Measurements from ENCODE around the gene WASF2.
A peak's percentile ranks its signal among the peaks of the same experiment; 100 is the strongest.

Gene WASF2

DNA sequence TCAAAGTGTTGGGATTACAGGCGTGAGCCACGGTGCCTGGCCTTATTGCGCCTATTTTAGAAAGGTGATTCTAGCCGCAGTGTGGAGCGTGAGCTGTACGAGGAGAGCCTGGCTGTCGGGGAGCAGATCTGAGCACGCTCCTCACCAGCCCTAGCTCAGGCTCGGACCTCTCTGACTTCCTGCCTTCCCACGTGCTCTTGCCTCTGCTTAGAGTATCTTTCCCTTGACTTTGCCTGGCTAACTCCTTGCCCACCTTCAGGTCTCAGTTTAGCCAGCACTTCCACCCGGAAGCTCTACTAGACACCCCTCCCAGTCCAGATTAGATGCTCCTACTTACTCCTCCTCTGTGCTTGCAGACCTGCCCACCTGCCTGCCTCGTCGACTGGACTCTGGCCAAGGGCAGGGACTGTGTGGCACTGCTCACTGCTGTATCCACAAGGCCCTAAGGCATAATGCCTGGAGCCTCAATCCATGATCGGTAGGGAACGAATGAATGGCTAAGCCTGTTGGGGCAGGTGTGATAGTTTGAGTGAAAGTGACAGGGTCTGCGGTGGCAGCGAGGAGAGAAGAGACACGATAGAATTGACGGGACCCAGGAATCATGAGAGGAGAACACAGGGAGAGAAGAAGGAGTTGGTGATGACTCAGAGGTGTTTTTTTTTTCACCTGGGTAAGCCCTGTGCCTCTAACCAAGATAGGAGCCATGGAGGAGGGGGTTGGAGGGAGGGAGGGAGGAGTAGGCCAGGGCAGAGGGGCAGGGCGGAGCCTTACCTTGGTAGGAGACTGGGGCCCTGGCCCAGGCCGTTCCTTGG, 28.1 kb upstream of the WASF2 start:
- H3K9me3 ChIP-seq (ENCODE audit: low read depth, low read length) = no peaks in the 10 kb centered on the region
- TF ChIP-seq EZH2 (IDR thresholded peaks at IDR 0.05) (no peak), FOXP2 (optimal IDR thresholded peaks at IDR 0.05; ENCODE audit: control extremely low read depth, extremely low read length, insufficient read depth) (no peak), POLR2AphosphoS5 (IDR thresholded peaks at IDR 0.05; ENCODE audit: borderline replicate concordance, low read depth, low read length) (no peak)
- H3K27ac ChIP-seq = no peak overlapping the region
- H3K9ac ChIP-seq (ENCODE audit: insufficient read length) = no peak overlapping the region
- no peaks in the 10 kb centered on the region for H3K36me3 ChIP-seq (ENCODE audit: insufficient read depth, low read length)
- DNase-seq (ENCODE audit: low read depth, low spot score) = no peak
- H3K4me3 ChIP-seq = no peak overlapping the region

DNA sequence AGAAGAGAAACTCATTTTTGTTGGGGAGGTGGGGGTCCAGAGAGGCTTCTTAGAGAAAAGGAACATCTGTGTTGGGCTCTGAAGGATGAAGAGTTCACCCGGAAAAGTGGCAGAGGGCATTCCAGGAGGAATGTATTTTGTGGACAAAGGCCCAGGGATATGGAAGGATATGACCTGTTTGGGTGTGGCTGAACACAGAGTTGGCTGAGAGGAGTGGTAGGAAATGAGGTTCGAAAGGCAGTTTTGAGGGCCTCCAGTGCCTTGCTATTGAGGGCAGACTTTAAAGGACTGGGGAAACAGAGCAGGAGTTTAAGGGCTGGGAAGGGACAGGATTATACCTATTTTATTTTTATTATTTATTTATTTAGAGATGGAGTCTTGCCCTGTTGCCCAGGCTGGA, 27.3 kb upstream of the WASF2 start:
- Histone ChIP-seq H3K36me3 (ENCODE audit: insufficient read depth, low read length) (no peaks in the 10 kb centered on the region), H3K9me3 (ENCODE audit: low read depth, low read length) (no peaks in the 10 kb centered on the region), H3K27ac (no peak overlapping the region), H3K4me3 (no peak overlapping the region), H3K9ac (ENCODE audit: insufficient read length) (no peak overlapping the region)
- TF ChIP-seq POLR2AphosphoS5 (IDR thresholded peaks at IDR 0.05; ENCODE audit: borderline replicate concordance, low read depth, low read length) (no peak), EZH2 (IDR thresholded peaks at IDR 0.05) (no peak), FOXP2 (optimal IDR thresholded peaks at IDR 0.05; ENCODE audit: control extremely low read depth, extremely low read length, insufficient read depth) (no peak)
- no peak for DNase-seq (ENCODE audit: low read depth, low spot score)

DNA sequence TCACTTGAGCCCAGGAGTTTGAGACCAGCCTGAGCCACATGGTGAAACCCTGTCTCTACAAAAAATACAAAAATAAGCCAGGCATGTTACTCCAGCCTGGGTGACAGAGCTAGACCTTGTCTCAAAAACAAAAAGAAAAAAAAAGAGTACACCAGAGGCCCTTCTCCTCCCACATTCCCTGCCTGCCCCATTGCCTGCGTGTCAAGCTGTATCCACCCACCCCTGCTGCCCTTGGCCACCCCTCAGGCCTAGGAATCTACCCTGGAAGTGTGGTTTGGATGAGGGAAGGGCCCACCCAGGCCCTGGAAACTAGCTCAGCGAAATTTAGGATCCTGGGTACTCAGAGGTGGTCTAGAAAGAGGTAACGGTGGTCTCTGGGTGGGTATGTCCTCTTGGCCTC, 25.7 kb upstream of the WASF2 start:
- TF ChIP-seq EZH2 (IDR thresholded peaks at IDR 0.05) = no peak
- TF ChIP-seq POLR2AphosphoS5 (IDR thresholded peaks at IDR 0.05; ENCODE audit: borderline replicate concordance, low read depth, low read length) = no peak
- TF ChIP-seq FOXP2 (optimal IDR thresholded peaks at IDR 0.05; ENCODE audit: control extremely low read depth, extremely low read length, insufficient read depth) = no peak
- DNase-seq (ENCODE audit: low read depth, low spot score) = no peak
- Histone ChIP-seq H3K36me3 (ENCODE audit: insufficient read depth, low read length) (no peaks in the 10 kb centered on the region), H3K9ac (ENCODE audit: insufficient read length) (no peak overlapping the region), H3K9me3 (ENCODE audit: low read depth, low read length) (no peaks in the 10 kb centered on the region), H3K27ac (peak overlapping the region; percentile 54; the same call in 1 of the 2 replicates), H3K4me3 (no peak overlapping the region)

DNA sequence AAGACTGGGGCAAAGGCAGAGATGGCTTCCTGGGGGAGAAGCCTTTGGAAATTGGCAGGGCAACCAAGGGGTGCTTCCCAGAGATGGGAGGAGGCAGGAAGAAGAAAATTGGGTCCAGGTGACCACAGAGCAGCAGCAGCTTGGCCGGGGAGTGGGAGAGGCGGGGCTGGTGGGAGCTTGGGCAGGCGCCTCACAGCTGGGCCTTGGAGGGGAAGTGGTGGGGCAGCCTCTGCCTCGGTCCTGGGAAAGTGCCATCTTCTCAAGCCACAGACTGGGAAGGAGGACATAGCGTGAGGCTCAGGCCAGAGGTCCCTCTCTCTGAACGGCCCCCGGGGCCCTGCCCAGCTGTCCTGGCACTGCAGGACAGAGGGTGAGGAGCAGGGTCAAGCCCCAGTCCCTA, 24.0 kb upstream of the WASF2 start:
- Histone ChIP-seq H3K27ac (no peak overlapping the region), H3K9me3 (ENCODE audit: low read depth, low read length) (no peaks in the 10 kb centered on the region), H3K9ac (ENCODE audit: insufficient read length) (no peak overlapping the region), H3K36me3 (ENCODE audit: insufficient read depth, low read length) (no peaks in the 10 kb centered on the region), H3K4me3 (no peak overlapping the region)
- no peak for DNase-seq (ENCODE audit: low read depth, low spot score)
- no peak for TF ChIP-seq EZH2 (IDR thresholded peaks at IDR 0.05)

DNA sequence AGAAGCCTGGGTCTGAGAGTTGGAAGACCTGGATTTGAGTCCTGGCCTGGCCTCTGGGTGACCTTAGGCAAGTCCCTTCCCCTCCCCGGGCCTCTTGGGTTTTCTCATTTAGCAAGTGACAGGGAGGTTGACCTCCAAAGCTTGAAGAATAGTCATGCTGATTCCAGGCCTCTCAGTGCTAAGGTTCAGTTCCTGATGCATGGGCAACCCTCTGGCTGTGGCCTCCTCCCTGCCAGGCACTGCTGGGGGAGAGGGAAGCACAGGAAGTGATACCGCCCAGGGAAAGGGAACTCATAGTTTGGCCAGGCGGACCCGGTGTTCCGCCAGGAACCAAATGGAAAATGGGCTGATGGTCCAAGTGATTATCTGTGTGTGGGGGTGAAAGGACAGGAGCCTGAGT, 23.6 kb upstream of the WASF2 start:
- Histone ChIP-seq H3K9me3 (ENCODE audit: low read depth, low read length) (no peaks in the 10 kb centered on the region), H3K36me3 (ENCODE audit: insufficient read depth, low read length) (no peaks in the 10 kb centered on the region), H3K9ac (ENCODE audit: insufficient read length) (no peak overlapping the region), H3K27ac (no peak overlapping the region), H3K4me3 (no peak overlapping the region)
- no peak for TF ChIP-seq POLR2AphosphoS5 (IDR thresholded peaks at IDR 0.05; ENCODE audit: borderline replicate concordance, low read depth, low read length)
- no peak for TF ChIP-seq FOXP2 (optimal IDR thresholded peaks at IDR 0.05; ENCODE audit: control extremely low read depth, extremely low read length, insufficient read depth)
- TF ChIP-seq EZH2 (IDR thresholded peaks at IDR 0.05) = no peak
- no peak for DNase-seq (ENCODE audit: low read depth, low spot score)

DNA sequence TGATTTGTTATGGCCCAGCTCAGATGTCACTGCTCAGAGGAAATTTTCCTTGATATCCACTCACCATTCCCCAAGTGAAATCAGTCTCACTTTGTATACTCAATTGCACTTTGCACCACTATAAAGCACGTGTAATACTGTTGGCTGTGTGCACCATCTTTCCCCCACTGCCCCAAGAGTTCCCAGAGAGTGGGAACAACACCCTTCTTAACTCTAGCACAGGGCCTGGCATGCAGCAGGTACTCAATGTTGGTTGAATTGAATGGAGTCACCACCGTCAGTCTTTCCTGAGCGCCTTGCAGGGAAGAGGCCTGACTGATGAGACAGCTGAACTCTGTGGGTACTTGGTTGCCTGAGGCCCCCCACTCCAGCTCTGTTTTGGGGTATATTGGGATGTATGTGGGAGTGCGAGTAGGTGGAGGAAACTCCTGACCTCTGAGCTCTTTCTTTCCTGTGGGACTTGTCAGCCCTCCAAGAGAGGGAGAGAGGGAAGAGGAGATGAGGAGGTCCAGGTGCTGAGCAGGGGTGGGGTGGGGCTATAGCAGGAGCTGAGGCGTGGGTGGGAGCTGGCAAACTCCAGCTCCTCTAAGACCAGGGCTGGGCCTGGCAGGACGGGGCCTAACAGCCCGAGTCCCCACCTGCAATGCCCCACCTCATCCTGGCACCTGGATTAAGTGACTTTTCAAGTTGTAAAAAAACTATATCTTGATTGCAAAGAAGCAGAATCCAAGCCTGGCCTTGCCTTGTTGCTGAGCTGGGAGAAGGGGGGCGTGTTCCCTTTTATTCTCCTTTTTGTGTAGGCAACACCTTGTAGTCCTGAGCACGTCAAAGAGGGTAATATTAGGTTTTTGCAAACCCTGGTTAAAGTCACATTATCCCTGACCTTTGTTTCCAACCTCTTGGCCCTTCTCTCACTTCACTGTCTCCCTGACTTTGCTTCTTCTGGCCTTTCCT, 19.4 kb upstream of the WASF2 start:
- no peak for TF ChIP-seq POLR2AphosphoS5 (IDR thresholded peaks at IDR 0.05; ENCODE audit: borderline replicate concordance, low read depth, low read length)
- TF ChIP-seq EZH2 (IDR thresholded peaks at IDR 0.05) = no peak
- no peak for TF ChIP-seq FOXP2 (optimal IDR thresholded peaks at IDR 0.05; ENCODE audit: control extremely low read depth, extremely low read length, insufficient read depth)
- H3K4me3 ChIP-seq = no peak overlapping the region
- 0 out of 2 replicates have a peak overlapping the region, but pooled peaks have one; percentile 16 for H3K27ac ChIP-seq
- DNase-seq (ENCODE audit: low read depth, low spot score) = no peak
- H3K9me3 ChIP-seq (ENCODE audit: low read depth, low read length) = no peaks in the 10 kb centered on the region
- no peaks in the 10 kb centered on the region for H3K36me3 ChIP-seq (ENCODE audit: insufficient read depth, low read length)
- H3K9ac ChIP-seq (ENCODE audit: insufficient read length) = no peak overlapping the region

DNA sequence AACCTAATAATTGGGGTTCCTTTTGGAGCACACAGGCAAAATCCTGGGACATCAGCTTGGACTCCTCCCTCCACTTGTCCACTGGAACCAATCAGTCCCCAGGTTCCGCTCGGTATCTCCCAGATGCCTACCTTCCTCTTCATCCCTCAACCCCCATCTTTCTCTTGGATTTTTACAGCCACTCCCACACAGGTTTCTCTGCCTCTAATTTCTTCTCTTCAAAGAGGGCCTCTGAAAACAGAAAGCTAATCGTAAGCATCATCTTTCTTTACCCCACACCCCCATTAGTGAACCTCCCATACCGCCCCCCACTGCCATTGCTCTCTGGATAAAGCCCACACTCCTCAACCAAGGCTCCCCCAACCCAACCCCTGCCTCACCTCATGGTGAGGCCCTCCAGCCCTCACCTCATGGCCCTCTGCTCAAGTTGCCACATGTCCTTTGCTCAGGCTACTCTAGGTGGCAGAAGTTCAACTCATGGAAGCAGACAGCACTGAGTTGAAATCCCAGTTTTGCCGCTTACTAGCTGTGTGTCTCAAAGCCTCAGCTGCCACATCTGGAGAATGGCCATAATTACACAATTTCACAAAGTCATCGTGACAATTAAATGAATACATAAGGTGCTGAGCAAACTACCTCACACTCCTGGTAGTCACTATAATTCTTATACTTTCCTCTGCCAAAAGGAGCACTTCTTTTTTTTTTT, 18.1 kb upstream of the WASF2 start:
- no peaks in the 10 kb centered on the region for H3K9me3 ChIP-seq (ENCODE audit: low read depth, low read length)
- H3K4me3 ChIP-seq = no peak overlapping the region
- no peaks in the 10 kb centered on the region for H3K36me3 ChIP-seq (ENCODE audit: insufficient read depth, low read length)
- no peak for DNase-seq (ENCODE audit: low read depth, low spot score)
- no peak for TF ChIP-seq POLR2AphosphoS5 (IDR thresholded peaks at IDR 0.05; ENCODE audit: borderline replicate concordance, low read depth, low read length)
- no peak for TF ChIP-seq FOXP2 (optimal IDR thresholded peaks at IDR 0.05; ENCODE audit: control extremely low read depth, extremely low read length, insufficient read depth)
- TF ChIP-seq EZH2 (IDR thresholded peaks at IDR 0.05) = no peak
- H3K27ac ChIP-seq = no peak overlapping the region
- H3K9ac ChIP-seq (ENCODE audit: insufficient read length) = no peak overlapping the region

DNA sequence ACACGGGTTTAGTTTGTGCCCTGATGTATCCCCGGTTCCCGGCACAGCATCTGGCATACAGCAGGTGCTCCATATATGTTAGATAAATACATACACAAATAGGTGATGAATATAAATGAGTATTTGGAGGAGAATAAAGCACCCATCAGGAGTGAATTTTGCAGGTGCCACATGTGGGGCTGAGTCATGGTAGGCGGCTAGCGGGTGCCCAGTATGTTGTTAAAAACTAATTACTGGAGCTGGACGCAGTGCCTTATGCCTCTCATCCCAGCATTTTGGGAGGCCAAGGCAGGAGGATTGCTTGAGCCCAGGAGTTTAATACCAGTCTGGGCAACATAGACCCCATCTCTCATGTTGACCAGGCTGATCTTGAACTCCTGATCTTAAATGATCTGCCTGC, 16.7 kb upstream of the WASF2 start:
- DNase-seq (ENCODE audit: low read depth, low spot score) = no peak
- Histone ChIP-seq H3K9ac (ENCODE audit: insufficient read length) (no peak overlapping the region), H3K4me3 (no peak overlapping the region), H3K27ac (no peak overlapping the region), H3K9me3 (ENCODE audit: low read depth, low read length) (no peaks in the 10 kb centered on the region), H3K36me3 (ENCODE audit: insufficient read depth, low read length) (no peaks in the 10 kb centered on the region)
- TF ChIP-seq EZH2 (IDR thresholded peaks at IDR 0.05) (no peak), POLR2AphosphoS5 (IDR thresholded peaks at IDR 0.05; ENCODE audit: borderline replicate concordance, low read depth, low read length) (no peak), FOXP2 (optimal IDR thresholded peaks at IDR 0.05; ENCODE audit: control extremely low read depth, extremely low read length, insufficient read depth) (no peak)

Measured in SK-N-MC (cell line).